Gastroesophageal sphincter (tissue), 3 donors: ENCODE data around the gene GPR37L1.

Experiments used
- EP300 ChIP-seq: sonication (generic); formaldehyde crosslinking; IDR thresholded peaks from one replicate; pipeline ENCODE4 v1.6.1; 2017; ENCODE audit warnings: antibody characterized with exemption, mild to moderate bottlenecking
- POLR2A ChIP-seq, 2 donors: fragments of 450-650 bp; IDR thresholded peaks; one replicate each; pipeline ENCODE4 v1.6.1; 2017; ENCODE audit warnings: antibody characterized with exemption in 2 of 2, mild to moderate bottlenecking in 2 of 2, moderate library complexity in 1 of 2
- TF ChIP-seq, protein P1 (sequence below), 4 experiments: fragments of 200-600 bp in 2 of 4; fragments of 450-650 bp in 2 of 4; sonication (generic) in 1 of 4; IDR thresholded peaks; one replicate each; pipeline ENCODE4 v1.5.1; 2017 to 2019; ENCODE audit warnings: antibody characterized with exemption in 4 of 4, mild to moderate bottlenecking in 2 of 4, moderate library complexity in 2 of 4

GRCh38 chr1:202173993-202174392 lies 51.3 kb downstream of the GPR37L1 start:
- TF ChIP-seq, protein P1, sequence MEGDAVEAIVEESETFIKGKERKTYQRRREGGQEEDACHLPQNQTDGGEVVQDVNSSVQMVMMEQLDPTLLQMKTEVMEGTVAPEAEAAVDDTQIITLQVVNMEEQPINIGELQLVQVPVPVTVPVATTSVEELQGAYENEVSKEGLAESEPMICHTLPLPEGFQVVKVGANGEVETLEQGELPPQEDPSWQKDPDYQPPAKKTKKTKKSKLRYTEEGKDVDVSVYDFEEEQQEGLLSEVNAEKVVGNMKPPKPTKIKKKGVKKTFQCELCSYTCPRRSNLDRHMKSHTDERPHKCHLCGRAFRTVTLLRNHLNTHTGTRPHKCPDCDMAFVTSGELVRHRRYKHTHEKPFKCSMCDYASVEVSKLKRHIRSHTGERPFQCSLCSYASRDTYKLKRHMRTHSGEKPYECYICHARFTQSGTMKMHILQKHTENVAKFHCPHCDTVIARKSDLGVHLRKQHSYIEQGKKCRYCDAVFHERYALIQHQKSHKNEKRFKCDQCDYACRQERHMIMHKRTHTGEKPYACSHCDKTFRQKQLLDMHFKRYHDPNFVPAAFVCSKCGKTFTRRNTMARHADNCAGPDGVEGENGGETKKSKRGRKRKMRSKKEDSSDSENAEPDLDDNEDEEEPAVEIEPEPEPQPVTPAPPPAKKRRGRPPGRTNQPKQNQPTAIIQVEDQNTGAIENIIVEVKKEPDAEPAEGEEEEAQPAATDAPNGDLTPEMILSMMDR (IDR thresholded peaks at IDR 0.05) = no peak
- no peak for TF ChIP-seq POLR2A (IDR thresholded peaks at IDR 0.05)
- no peak for TF ChIP-seq EP300
